Activated CD4-positive, alpha-beta T cell treated with anti-CD3 and anti-CD28 coated beads, Interleukin-2, amount 50 U/mL, for 16 hours (primary cell): Measurements from ENCODE around the gene PAX9.
A peak's percentile ranks its signal among the peaks of the same experiment; 100 is the strongest.

Experiments used
- DNase-seq: peaks from one replicate; pipeline ENCODE4 v3.0.0-alpha.2; 2020

The PAX9 gene

GRCh38 chr14:36661506-36662257 lies at the start of gene PAX9:
Gene PAX9, plus strand, starts transcription at chr14:36661860. Its CDS starts 230 bp downstream, at chr14:36662090.
- DNase-seq: peak; percentile 64

- DNase-seq: no peak
Observed at GRCh38 chr14:36617824-36618223, 43.8 kb upstream of the PAX9 start.

- DNase-seq: no peak
Observed at GRCh38 chr14:36618641-36619040, 43.0 kb upstream of the PAX9 start.

- no peak for DNase-seq
Observed at GRCh38 chr14:36619131-36619530, 42.5 kb upstream of the PAX9 start.

GRCh38 chr14:36619853-36620252 lies 41.8 kb upstream of the PAX9 start:
- no peak for DNase-seq

- DNase-seq: no peak
Observed at GRCh38 chr14:36625014-36625413, 36.6 kb upstream of the PAX9 start.

GRCh38 chr14:36625436-36625835 lies 36.2 kb upstream of the PAX9 start:
- DNase-seq: no peak

- no peak for DNase-seq
Observed at GRCh38 chr14:36626151-36626550, 35.5 kb upstream of the PAX9 start.

GRCh38 chr14:36627981-36628380 lies 33.7 kb upstream of the PAX9 start:
- DNase-seq: no peak

- DNase-seq: no peak
Observed at GRCh38 chr14:36633580-36633979, 28.1 kb upstream of the PAX9 start.

- DNase-seq: no peak
Observed at GRCh38 chr14:36646664-36647416, 14.8 kb upstream of the PAX9 start.

- DNase-seq: no peak
Observed at GRCh38 chr14:36647417-36647823, 14.2 kb upstream of the PAX9 start.

GRCh38 chr14:36647824-36648753 lies 13.6 kb upstream of the PAX9 start:
- no peak for DNase-seq

- DNase-seq: no peak
Observed at GRCh38 chr14:36649872-36650650, 11.6 kb upstream of the PAX9 start.

- no peak for DNase-seq
Observed at GRCh38 chr14:36652542-36653201, 9.0 kb upstream of the PAX9 start.

- no peak for DNase-seq
Observed at GRCh38 chr14:36653413-36653812, 8.2 kb upstream of the PAX9 start.

- no peak for DNase-seq
Observed at GRCh38 chr14:36653962-36654793, 7.5 kb upstream of the PAX9 start.

GRCh38 chr14:36654794-36655381 lies 6.8 kb upstream of the PAX9 start:
- DNase-seq: no peak

GRCh38 chr14:36655571-36655962 lies 6.1 kb upstream of the PAX9 start:
- no peak for DNase-seq

GRCh38 chr14:36655963-36656686 lies 5.5 kb upstream of the PAX9 start:
- peak; percentile 44 for DNase-seq
